Panc1 (cell line): ENCODE data around the gene RHOT2.

Experiments used
- POLR2AphosphoS5 ChIP-seq: IDR thresholded peaks from 2 replicates; pipeline ENCODE4 v1.6.1; 2012; ENCODE audit warnings: mild to moderate bottlenecking, low read depth, low read length, moderate library complexity
- SIN3A ChIP-seq: IDR thresholded peaks from 2 replicates; pipeline ENCODE4 v1.6.1; 2012; ENCODE audit warnings: low read depth, mild to moderate bottlenecking, low read length, moderate library complexity, borderline replicate concordance; ENCODE audit not compliant: insufficient read depth
- TCF7L2 ChIP-seq: IDR thresholded peaks from 2 replicates; pipeline ENCODE4 v1.6.1; 2011; ENCODE audit warnings: mild to moderate bottlenecking, low read depth, low read length, inconsistent platforms
- TF ChIP-seq, protein P1 (sequence below): fragments of 450-650 bp; IDR thresholded peaks from 2 replicates; pipeline ENCODE4 v1.5.1; 2017; ENCODE audit warnings: mild to moderate bottlenecking
- TF ChIP-seq, protein P2 (sequence below), 2 experiments: IDR thresholded peaks; 2 replicates each; pipeline ENCODE4 v1.6.1; 2011 to 2012; ENCODE audit warnings: low read depth in 2 of 2, control low read depth in 1 of 2, low read length in 1 of 2, mild to moderate bottlenecking in 1 of 2, moderate library complexity in 1 of 2; ENCODE audit not compliant: insufficient read depth in 1 of 2

- TF ChIP-seq, protein P1, sequence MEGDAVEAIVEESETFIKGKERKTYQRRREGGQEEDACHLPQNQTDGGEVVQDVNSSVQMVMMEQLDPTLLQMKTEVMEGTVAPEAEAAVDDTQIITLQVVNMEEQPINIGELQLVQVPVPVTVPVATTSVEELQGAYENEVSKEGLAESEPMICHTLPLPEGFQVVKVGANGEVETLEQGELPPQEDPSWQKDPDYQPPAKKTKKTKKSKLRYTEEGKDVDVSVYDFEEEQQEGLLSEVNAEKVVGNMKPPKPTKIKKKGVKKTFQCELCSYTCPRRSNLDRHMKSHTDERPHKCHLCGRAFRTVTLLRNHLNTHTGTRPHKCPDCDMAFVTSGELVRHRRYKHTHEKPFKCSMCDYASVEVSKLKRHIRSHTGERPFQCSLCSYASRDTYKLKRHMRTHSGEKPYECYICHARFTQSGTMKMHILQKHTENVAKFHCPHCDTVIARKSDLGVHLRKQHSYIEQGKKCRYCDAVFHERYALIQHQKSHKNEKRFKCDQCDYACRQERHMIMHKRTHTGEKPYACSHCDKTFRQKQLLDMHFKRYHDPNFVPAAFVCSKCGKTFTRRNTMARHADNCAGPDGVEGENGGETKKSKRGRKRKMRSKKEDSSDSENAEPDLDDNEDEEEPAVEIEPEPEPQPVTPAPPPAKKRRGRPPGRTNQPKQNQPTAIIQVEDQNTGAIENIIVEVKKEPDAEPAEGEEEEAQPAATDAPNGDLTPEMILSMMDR: no peak
- TF ChIP-seq POLR2AphosphoS5: no peak
- TF ChIP-seq, protein P2, sequence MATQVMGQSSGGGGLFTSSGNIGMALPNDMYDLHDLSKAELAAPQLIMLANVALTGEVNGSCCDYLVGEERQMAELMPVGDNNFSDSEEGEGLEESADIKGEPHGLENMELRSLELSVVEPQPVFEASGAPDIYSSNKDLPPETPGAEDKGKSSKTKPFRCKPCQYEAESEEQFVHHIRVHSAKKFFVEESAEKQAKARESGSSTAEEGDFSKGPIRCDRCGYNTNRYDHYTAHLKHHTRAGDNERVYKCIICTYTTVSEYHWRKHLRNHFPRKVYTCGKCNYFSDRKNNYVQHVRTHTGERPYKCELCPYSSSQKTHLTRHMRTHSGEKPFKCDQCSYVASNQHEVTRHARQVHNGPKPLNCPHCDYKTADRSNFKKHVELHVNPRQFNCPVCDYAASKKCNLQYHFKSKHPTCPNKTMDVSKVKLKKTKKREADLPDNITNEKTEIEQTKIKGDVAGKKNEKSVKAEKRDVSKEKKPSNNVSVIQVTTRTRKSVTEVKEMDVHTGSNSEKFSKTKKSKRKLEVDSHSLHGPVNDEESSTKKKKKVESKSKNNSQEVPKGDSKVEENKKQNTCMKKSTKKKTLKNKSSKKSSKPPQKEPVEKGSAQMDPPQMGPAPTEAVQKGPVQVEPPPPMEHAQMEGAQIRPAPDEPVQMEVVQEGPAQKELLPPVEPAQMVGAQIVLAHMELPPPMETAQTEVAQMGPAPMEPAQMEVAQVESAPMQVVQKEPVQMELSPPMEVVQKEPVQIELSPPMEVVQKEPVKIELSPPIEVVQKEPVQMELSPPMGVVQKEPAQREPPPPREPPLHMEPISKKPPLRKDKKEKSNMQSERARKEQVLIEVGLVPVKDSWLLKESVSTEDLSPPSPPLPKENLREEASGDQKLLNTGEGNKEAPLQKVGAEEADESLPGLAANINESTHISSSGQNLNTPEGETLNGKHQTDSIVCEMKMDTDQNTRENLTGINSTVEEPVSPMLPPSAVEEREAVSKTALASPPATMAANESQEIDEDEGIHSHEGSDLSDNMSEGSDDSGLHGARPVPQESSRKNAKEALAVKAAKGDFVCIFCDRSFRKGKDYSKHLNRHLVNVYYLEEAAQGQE (IDR thresholded peaks at IDR 0.05; ENCODE audit: insufficient read depth in 1 of 2, low read depth in 2 of 2, low read length in 1 of 2): no peak
- TF ChIP-seq SIN3A: no peak
- TF ChIP-seq TCF7L2: no peak
Observed at GRCh38 chr16:676565-676902, 8.6 kb downstream of the RHOT2 start.
